Measurements from ENCODE around the gene WNT6. TPM values are rescaled to one million over a fixed set of nuclear protein-coding genes. Genes with fewer than 3 reads are reported as not detected.

WNT6 gene
- 1 to 10 TPM in 1 of 4 donors, under 1 TPM in 3; 0.20 to 1.9 (median 0.43) TPM for polyA plus RNA-seq (ENCODE audit: insufficient read length in 4 of 4)

- DNase-seq (ENCODE audit: low read depth in 4 of 4, low spot score in 3 of 4): no peak
Measured at GRCh38 chr2:218859556-218859987, at the start of gene WNT6. WNT6 (plus strand) TSS chr2:218859805; CDS start chr2:218860038, 233 bp downstream.

DNA sequence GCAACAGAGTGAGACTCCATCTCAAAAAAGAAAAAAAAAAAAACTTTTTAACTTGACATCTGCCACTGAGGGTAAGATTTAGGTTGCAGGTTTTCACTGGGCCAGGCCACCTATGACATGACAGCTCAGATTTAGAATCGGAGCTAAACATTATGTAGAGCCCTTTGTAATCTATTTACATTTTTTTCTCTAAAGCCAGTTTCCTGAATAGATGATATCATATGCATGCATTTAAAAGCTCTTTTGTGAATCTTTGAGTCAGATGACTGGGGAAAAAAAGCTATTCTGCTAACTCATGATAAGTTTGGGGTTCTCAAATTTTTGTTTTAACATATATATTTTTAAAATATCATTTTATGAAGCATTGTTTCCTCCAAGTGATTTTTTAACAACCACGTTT is 49.3 kb upstream of the WNT6 start:
- DNase-seq (ENCODE audit: low read depth in 4 of 4, low spot score in 3 of 4): no peak

DNA sequence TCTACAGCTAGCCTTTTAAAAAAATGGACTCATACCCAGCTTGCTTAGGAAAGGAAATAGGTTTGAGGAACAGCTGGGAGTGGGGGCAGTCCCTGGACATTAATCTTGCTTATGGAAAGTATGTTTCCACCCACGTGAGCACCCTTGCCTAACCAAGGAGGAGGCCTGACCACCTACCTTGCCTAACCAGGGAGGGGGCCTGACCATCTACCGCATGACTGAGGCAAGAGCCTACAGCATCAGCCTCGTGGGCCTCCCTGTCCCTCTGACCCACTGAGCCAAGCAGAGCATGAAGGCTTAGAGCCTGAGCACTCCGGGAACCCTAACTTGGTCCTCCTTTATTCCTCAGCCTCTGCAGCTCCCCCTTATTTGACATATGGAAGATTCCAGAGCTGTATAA is 48.2 kb upstream of the WNT6 start:
- no peak for DNase-seq (ENCODE audit: low read depth in 4 of 4, low spot score in 3 of 4)

GRCh38 chr2:218812096-218812815 is 47.3 kb upstream of the WNT6 start:
- no peak for DNase-seq (ENCODE audit: low read depth in 4 of 4, low spot score in 3 of 4)

DNA sequence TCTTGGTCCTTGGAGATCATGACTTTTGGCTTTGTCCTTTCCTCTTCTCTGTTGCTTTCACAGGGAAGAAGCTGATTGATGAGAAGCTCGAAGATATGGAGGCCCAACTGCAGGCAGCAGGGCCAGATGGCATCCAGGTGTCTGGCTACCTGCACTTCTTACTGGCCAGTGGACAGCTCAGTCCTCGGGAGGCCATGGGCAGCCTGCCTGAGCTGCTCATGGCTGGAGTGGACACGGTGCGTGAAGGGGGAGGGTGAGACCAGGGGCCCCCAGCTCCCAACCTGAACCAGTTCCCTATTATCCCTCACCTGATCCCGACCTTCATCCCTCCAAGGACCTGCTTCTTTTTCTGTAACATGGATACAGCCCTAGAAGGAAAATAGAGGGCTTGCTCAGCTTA is 46.7 kb upstream of the WNT6 start:
- DNase-seq (ENCODE audit: low read depth in 4 of 4, low spot score in 3 of 4): no peak

DNA sequence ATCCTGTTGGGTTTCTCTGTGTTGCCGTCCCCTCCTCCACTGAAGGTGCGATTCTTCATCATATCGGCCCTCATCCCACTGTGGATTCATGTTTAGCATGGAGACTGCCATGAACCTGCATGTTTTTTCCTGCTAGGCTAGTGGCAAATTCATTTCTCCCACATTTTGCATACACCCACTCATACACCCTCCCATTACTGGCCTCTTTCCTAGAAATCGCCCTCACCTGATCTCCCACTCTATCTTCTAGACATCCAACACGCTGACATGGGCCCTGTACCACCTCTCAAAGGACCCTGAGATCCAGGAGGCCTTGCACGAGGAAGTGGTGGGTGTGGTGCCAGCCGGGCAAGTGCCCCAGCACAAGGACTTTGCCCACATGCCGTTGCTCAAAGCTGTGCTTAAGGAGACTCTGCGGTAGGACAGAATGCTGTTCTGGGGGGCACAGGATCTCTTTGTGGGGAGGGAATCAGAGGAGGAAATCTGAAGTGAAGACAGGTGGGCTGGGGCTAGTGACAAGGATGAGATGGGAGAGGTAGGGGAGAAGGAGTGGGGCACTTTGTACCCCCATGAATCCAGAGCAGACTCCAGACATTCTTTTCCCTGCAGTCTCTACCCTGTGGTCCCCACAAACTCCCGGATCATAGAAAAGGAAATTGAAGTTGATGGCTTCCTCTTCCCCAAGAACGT is 45.7 kb upstream of the WNT6 start:
- no peak for DNase-seq (ENCODE audit: low read depth in 4 of 4, low spot score in 3 of 4)

- no peak for DNase-seq (ENCODE audit: low read depth in 4 of 4, low spot score in 3 of 4)
Measured at GRCh38 chr2:218814540-218815243, 44.9 kb upstream of the WNT6 start.

GRCh38 chr2:218815244-218815637 is 44.4 kb upstream of the WNT6 start:
- DNase-seq (ENCODE audit: low read depth in 4 of 4, low spot score in 3 of 4): no peak

GRCh38 chr2:218815649-218816048 is 44.0 kb upstream of the WNT6 start:
- no peak for DNase-seq (ENCODE audit: low read depth in 4 of 4, low spot score in 3 of 4)

DNA sequence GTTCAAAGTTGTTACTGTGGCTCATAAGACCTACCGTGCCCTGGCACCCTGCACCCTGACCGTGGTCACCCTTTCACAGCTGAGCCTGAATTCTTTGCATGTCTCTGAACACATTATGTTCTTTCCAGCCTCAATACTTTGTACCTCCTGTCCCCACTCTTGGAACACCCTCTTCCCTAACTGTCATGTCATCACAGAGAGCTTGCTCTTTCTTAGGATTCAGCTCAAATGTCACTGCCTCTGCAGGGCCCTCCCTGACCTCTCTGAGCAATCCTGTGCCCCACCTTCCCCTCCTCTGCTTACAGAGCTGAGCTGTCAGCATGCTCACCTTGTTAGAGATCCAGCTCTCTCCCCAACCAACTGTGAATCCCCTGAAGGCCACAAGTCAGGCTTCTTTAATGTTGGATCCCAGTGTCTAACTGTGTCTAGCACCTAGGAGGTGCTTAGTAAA is 43.0 kb upstream of the WNT6 start:
- DNase-seq (ENCODE audit: low read depth in 4 of 4, low spot score in 3 of 4): no peak

GRCh38 chr2:218819093-218819492 is 40.5 kb upstream of the WNT6 start:
- DNase-seq (ENCODE audit: low read depth in 4 of 4, low spot score in 3 of 4): no peak

DNA sequence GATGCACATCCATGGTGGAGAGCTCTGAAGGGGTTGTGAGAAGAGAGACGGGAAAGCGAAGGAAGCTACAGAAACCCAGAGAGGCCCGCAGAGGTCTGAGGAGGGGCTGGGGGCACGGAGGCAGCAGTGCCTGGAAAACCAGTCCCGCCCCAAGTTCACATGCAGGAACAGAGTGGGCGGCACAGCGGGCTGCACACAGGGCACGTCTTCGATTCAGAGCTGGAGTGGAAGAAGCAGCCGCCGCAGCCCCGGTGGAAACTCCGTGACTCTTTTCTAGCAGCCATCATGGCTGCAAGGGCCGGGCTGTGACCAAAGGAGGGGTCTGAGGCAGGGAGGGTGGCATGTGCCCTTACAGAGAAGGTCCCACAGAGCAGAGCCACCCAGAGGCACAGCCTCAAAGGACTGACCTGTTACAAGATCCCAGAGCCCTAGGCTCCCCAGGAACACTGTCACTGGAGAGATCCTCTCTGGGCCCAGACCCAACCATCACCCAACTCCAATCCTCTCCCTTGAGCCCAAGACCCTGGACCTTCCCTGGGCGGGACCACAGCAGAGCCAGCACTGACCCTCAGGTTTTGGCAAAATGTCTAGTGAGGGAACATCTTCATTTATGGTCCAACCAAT is 38.7 kb upstream of the WNT6 start:
- no peak for DNase-seq (ENCODE audit: low read depth in 4 of 4, low spot score in 3 of 4)

- DNase-seq (ENCODE audit: low read depth in 4 of 4, low spot score in 3 of 4): no peak
Measured at GRCh38 chr2:218821605-218822211, 37.9 kb upstream of the WNT6 start.

- no peak for DNase-seq (ENCODE audit: low read depth in 4 of 4, low spot score in 3 of 4)
Measured at GRCh38 chr2:218822622-218823021, 37.0 kb upstream of the WNT6 start.

DNA sequence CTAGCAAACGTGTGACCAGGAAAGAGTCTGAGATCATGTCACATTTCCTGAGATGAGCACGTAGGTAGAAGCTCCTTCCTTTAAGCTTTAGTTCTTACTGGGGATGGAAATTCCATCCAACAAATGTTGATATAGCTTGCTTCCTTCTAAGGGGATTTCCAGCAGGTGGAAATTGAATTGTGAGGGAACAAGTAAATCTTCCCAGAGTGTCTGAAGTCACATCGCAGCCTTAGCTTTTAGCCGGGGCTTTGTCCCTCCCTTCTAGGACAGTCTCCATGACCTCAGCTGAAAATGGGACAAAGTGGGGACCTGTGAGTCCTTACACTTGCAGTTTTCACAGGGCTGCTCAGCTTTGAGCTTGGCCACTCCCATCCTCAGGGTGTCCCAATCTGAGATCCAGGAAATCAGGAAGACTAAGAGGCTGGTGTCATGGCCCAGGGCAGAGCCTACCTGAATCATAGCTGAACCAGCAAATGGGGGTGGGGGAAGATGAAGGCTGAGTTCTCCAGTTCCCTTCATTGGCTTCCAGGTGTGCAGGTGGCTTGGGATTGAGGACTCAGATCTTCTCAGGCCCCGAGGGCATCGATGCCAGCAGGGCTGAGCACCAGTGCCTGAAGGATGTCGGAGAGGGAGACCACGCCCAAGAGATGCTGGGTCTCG is 36.3 kb upstream of the WNT6 start:
- DNase-seq (ENCODE audit: low read depth in 4 of 4, low spot score in 3 of 4): no peak

GRCh38 chr2:218824004-218824403 is 35.6 kb upstream of the WNT6 start:
- DNase-seq (ENCODE audit: low read depth in 4 of 4, low spot score in 3 of 4): no peak

DNA sequence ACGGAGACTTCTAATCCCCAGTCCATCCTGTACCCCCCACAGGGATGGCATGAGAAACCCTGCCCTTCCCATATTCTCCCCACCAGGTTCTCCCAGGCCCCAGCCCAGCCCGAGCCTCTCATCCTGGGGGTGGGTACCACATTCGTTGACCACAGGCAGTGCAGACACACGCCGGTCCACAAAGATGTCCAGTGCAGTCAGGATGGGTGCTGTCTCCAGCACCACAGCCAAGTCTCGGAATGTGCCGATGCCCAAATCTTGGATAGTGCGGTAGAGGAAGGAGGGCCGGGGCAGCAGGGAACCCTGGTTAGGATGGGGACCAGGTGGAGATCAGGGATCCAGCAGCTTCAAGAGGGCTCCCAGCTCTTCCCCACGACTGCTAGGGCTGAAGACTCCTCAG is 32.8 kb upstream of the WNT6 start:
- no peak for DNase-seq (ENCODE audit: low read depth in 4 of 4, low spot score in 3 of 4)

- no peak for DNase-seq (ENCODE audit: low read depth in 4 of 4, low spot score in 3 of 4)
Measured at GRCh38 chr2:218827701-218828476, 31.7 kb upstream of the WNT6 start.

GRCh38 chr2:218828477-218828778 is 31.2 kb upstream of the WNT6 start:
- no peak for DNase-seq (ENCODE audit: low read depth in 4 of 4, low spot score in 3 of 4)

All from left renal pelvis (tissue), 4 donors.